Ovary (tissue), 3 donors: ENCODE results near the gene RPL37.
"Not testable (repeated sequence)": the region's sequence is repeated elsewhere in the genome, so short reads cannot be mapped to it uniquely, and the experiment has no call there.

Experiments
- POLR2A ChIP-seq: fragments of 450-650 bp; IDR thresholded peaks from one replicate; pipeline ENCODE4 v1.6.1; 2017; ENCODE audit warnings: antibody characterized with exemption, mild to moderate bottlenecking, moderate library complexity
- TF ChIP-seq, protein P1 (sequence below), 3 donors: fragments of 450-650 bp in 2 of 3; fragments of 200-600 bp in 1 of 3; IDR thresholded peaks; one replicate each; pipeline versions ENCODE4 v1.5.1 to v1.8.0; 2016 to 2022; ENCODE audit warnings: antibody characterized with exemption in 3 of 3, mild to moderate bottlenecking in 1 of 3
- donor health status: DM: no; HTN: no; CAD: no.

GRCh38 chr5:40825461-40826043 lies 9.5 kb downstream of the RPL37 start:
- TF ChIP-seq, protein P1, sequence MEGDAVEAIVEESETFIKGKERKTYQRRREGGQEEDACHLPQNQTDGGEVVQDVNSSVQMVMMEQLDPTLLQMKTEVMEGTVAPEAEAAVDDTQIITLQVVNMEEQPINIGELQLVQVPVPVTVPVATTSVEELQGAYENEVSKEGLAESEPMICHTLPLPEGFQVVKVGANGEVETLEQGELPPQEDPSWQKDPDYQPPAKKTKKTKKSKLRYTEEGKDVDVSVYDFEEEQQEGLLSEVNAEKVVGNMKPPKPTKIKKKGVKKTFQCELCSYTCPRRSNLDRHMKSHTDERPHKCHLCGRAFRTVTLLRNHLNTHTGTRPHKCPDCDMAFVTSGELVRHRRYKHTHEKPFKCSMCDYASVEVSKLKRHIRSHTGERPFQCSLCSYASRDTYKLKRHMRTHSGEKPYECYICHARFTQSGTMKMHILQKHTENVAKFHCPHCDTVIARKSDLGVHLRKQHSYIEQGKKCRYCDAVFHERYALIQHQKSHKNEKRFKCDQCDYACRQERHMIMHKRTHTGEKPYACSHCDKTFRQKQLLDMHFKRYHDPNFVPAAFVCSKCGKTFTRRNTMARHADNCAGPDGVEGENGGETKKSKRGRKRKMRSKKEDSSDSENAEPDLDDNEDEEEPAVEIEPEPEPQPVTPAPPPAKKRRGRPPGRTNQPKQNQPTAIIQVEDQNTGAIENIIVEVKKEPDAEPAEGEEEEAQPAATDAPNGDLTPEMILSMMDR (IDR thresholded peaks at IDR 0.05) = not testable (repeated sequence)
- TF ChIP-seq POLR2A = not testable (repeated sequence)
